Measurements from ENCODE around the gene KCTD20.

KCTD20 gene

GRCh38 chr6:36463676-36464075 lies 20.9 kb downstream of the KCTD20 start:
- no peak for DNase-seq (ENCODE audit: low read depth)
- H3K4me3 ChIP-seq (ENCODE audit: low read depth, low read length) = no peak overlapping the region
- no peak for TF ChIP-seq CTCF (IDR thresholded peaks at IDR 0.05; ENCODE audit: insufficient read depth, low read depth, low read length, missing control alignments)

- H3K4me3 ChIP-seq (ENCODE audit: low read depth, low read length) = no peak overlapping the region
- DNase-seq (ENCODE audit: low read depth) = no peak
- TF ChIP-seq CTCF (IDR thresholded peaks at IDR 0.05; ENCODE audit: insufficient read depth, low read depth, low read length, missing control alignments) = no peak
These were observed 21.4 kb downstream of the KCTD20 start for GRCh38 chr6:36464233-36464632.

- no peak overlapping the region for H3K4me3 ChIP-seq (ENCODE audit: low read depth, low read length)
- no peak for TF ChIP-seq CTCF (IDR thresholded peaks at IDR 0.05; ENCODE audit: insufficient read depth, low read depth, low read length, missing control alignments)
- DNase-seq (ENCODE audit: low read depth) = no peak
These were observed 24.8 kb downstream of the KCTD20 start for GRCh38 chr6:36467625-36468024.

DNA sequence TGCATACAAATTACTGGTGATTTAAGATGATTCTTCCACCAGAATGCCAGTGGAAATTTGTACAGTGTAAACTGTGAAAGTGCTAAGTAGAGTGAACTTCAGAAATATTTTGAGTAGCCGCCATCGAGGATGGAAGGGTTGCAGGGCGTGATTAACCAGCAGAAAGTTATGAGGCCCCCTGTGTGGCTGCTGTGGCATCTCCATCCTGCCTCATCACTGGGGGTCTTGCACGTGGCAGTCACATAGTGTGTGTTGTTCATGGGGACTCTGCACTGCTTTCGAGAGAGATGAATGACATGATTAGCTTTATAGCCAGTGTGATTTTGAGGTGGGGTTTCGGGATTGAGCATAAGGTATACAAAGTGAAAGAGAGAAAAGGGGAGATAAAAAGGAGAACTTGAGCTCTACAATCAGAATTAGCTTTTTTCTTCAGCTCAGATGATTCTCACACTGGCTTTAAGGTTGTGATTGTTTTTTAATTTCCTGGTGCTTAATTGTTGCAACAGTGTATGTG lies 26.4 kb downstream of the KCTD20 start:
- TF ChIP-seq CTCF (IDR thresholded peaks at IDR 0.05; ENCODE audit: insufficient read depth, low read depth, low read length, missing control alignments) = no peak
- no peak overlapping the region for H3K4me3 ChIP-seq (ENCODE audit: low read depth, low read length)
- no peak for DNase-seq (ENCODE audit: low read depth)

DNA sequence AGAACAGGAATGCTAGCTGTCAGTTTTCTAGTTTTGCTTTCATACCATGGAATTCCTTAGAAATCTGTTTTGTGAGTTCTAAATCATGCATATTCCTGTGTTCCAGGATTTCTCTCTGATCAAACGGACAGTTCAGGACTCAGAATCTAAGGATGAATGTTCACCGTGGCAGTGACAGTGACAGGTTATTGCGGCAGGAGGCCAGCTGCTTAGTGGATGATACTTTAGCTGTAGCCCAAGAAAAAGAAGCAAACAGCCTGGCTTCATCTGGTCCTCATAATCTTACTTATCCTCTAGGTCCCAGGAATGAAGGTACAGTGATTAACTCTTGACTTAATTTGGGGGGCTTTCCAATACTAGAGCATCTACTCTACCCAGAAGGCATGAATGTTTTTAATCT lies 27.1 kb downstream of the KCTD20 start:
- no peak overlapping the region for H3K4me3 ChIP-seq (ENCODE audit: low read depth, low read length)
- no peak for TF ChIP-seq CTCF (IDR thresholded peaks at IDR 0.05; ENCODE audit: insufficient read depth, low read depth, low read length, missing control alignments)
- DNase-seq (ENCODE audit: low read depth) = no peak

GRCh38 chr6:36478051-36478526 lies 35.3 kb downstream of the KCTD20 start:
- DNase-seq (ENCODE audit: low read depth) = no peak
- H3K4me3 ChIP-seq (ENCODE audit: low read depth, low read length) = no peak overlapping the region

More at GRCh38 chr6:36478051-36478526, 35.3 kb downstream of the KCTD20 start:
- no peak for TF ChIP-seq CTCF (IDR thresholded peaks at IDR 0.05; ENCODE audit: insufficient read depth, low read depth, low read length, missing control alignments)

Data from GM12865 (cell line).